HG03060 (cell line): Measurements from ENCODE around the gene ID3.
A peak's percentile ranks its signal among the peaks of the same experiment; 100 is the strongest.
"Not testable (repeated sequence)": the region's sequence is repeated elsewhere in the genome, so short reads cannot be mapped to it uniquely, and the experiment has no call there.

Experiments
- ATAC-seq: cut with Tn5 transposase; IDR thresholded peaks from one replicate; pipeline ENCODE4 v1.9.1; 2021; ENCODE audit warnings: low read depth, moderate number of reproducible peaks; ENCODE audit not compliant: unreplicated experiment

The ID3 gene

DNA sequence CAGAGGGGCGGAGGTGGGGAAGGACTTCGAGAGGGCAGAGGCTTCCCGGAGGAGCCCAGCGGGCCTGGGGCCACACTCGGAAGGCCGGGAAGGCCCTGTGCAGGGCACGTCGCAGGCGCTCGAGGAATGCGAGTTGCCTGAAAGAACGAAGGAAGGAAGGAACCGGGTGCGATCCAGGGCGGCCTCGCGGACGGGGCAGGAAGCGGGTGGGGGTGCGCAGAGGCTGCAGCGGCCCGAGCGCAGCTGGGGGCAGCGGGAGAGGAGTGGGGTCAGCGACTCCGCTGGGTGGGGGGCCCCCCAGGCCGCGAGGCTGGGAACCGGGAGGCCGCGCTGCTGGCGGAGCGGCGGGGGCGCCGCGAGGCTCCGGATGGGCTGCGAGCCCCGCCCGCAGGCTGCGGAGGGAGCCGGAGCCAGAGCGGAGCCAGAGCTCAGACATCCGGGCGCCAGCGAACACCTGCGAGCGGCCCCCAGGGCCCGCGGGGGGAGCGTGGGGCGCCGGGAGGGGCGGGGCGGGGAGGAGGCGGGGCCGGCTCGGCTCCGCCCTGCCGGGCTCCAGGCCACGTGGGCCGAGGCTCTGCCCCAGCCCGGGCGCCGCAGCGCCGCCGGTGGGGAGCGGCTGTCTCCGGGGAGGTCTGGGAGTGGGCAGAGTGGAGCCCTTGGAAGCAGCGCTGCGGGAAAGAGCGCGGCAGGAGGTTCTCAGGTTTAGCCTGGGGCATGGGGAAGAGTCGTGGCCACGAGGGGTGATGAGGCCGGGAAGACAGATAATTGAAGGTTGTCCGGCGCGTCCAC is 4.6 kb downstream of the ID3 start:
- ATAC-seq: no peak

DNA sequence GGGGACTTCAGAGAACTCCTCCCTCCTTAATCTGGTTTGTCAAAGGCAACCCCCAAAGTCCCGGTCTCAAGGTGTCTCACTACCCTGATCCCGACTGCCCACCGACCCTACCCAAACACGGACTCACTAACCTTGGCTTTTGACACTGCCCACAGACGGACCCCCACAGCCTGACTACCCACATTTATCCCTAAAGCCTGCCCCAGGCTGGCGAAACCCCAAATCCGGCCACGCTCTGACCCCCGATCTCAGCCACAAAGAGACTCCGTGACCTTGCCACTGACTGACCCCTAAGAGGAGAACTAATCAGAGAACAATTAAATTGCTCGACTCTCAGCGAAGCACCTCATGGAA is 5.2 kb downstream of the ID3 start:
- ATAC-seq: no peak

- no peak for ATAC-seq
Observed at GRCh38 chr1:23553231-23554126, 5.8 kb downstream of the ID3 start.

- ATAC-seq: no peak
Observed at GRCh38 chr1:23551849-23552248, 7.5 kb downstream of the ID3 start.

- no peak for ATAC-seq
Observed at GRCh38 chr1:23548704-23549143, 10.6 kb downstream of the ID3 start.

DNA sequence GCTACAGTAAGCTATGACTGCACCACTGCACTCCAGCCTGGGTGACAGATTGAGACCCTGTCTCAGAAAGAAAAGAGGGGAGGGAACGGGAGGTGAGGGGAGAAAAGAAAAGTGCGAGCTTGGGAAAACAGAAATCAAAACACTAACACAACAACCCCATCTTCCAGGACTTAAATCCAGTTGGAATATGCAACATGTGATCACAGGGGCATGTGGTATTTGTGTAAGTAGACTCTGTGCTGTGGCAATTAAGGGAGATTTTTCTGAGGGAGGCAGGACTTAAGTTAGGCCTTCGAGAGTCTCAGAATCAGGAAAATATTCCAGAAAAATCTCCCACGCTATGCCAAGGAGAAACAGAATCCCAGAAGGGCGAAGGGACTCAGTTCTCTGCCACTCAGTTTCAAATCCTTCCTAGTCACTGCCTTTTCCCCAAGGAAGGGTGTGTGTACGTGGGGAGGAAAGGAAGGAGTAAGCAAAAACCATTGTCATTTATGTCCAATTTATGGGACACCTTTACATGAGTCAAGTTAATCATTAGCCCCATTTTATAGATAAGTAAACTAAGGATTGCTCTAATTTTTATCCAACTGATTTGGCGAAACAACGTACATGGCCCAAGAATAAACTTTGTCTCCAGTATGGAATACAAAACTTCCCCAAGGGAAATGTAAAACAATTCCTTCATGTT is 12.3 kb downstream of the ID3 start:
- ATAC-seq: no peak

GRCh38 chr1:23545851-23546250 is 13.4 kb downstream of the ID3 start:
- no peak for ATAC-seq

- no peak for ATAC-seq
Observed at GRCh38 chr1:23544444-23545389, 14.6 kb downstream of the ID3 start.

GRCh38 chr1:23543707-23544443 is 15.4 kb downstream of the ID3 start:
- ATAC-seq: no peak

GRCh38 chr1:23542940-23543339 is 16.4 kb downstream of the ID3 start:
- ATAC-seq: not testable (repeated sequence)

GRCh38 chr1:23539698-23540266 is 19.5 kb downstream of the ID3 start:
- peak; percentile 48 for ATAC-seq

DNA sequence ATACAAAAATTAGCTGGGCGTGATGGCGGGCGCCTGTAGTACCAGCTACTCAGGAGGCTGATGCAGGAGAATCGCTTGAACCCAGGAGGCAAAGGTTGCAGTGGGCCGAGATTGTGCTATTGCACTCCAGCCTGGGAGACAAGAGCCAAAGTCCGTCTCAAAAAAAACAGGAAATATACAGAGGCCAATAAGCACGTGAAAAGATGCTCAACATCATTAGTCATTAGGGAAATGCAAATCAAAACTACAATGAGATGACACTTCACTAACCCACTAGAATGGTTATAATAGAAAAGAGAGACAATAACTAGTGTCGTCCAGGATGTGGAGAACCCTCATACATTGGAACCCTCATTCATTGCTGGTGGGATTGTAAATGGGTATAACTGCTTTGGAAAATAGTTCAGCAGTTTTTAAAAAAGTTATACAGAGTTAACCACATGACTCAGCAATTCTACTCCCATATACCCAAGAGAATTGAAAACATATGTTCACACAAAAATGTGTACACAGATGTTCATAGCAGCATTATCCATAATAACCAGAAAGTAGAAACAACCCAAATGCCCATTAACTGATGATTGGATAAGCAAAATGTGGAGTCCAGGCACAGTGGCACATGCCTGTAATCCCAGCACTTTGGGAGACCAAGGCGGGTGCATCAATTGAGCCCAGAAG is 21.9 kb downstream of the ID3 start:
- no peak for ATAC-seq

DNA sequence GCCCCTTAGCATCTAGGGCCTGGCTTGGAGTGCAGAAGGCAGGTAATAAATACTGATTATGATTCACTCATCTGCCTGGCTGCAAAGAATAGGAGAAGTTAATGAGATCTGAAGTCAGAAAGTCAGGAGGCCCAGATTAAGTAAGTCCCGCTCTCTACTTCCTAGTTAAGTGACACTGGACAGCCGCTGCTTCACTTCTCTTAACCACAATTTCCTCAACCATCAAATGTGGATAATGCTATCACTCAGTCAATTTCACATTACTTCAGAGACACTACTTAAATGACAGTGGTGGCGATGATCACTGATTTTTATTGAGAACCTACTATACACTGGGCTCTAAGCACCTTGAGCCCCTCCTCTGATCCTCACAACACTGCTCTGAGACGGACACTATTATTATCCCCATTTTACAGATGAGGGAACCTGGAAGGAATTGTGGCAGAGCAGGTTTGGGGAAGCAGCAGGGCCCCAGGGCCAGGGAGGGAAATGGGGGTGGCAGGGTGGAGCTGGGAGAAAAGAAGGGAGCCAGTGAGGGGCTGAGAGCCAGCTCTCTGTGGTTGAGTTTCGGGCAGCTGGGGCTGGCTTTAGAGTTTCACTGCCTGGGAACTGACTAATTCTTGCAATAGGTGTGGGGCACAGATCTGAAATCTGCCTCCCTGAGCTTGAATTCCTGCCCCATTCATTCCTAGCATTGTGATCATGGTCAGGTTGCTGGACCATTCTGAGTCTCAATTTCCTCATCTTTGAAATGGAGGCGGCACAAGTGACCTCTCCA is 25.9 kb downstream of the ID3 start:
- no peak for ATAC-seq

GRCh38 chr1:23531562-23532094 is 27.7 kb downstream of the ID3 start:
- ATAC-seq: no peak

- ATAC-seq: no peak
Observed at GRCh38 chr1:23530747-23531561, 28.3 kb downstream of the ID3 start, which contains the start of gene E2F2. Gene E2F2 (minus strand): TSS chr1:23531233. CDS start chr1:23530793, 440 bp downstream.

- ATAC-seq: no peak
Observed at GRCh38 chr1:23530087-23530746, 29.1 kb downstream of the ID3 start.
